Breast epithelium (tissue), 3 donors: ENCODE data around the gene CARM1.

Experiments used
- CTCF ChIP-seq, 3 donors: fragments of 450-650 bp; IDR thresholded peaks; one replicate each; pipeline ENCODE4 v1.5.1; 2016 to 2017; ENCODE audit warnings: antibody characterized with exemption in 3 of 3, mild to moderate bottlenecking in 3 of 3, moderate library complexity in 3 of 3
- POLR2A ChIP-seq: fragments of 450-650 bp; IDR thresholded peaks from one replicate; pipeline ENCODE4 v1.6.1; 2016; ENCODE audit warnings: antibody characterized with exemption, mild to moderate bottlenecking, moderate library complexity
- POLR2AphosphoS5 ChIP-seq, 3 donors: sonication (generic); formaldehyde crosslinking; IDR thresholded peaks; one replicate each; pipeline ENCODE4 v1.6.1; 2017; ENCODE audit warnings: antibody characterized with exemption in 3 of 3

GRCh38 chr19:10915130-10916091, 44.1 kb downstream of the CARM1 start:
- TF ChIP-seq CTCF (IDR thresholded peaks at IDR 0.05), result no peak
- no peak for TF ChIP-seq POLR2AphosphoS5 (IDR thresholded peaks at IDR 0.05)
- no peak for TF ChIP-seq POLR2A
